ENCODE data around the gene SMPDL3A.

Gene SMPDL3A

DNA sequence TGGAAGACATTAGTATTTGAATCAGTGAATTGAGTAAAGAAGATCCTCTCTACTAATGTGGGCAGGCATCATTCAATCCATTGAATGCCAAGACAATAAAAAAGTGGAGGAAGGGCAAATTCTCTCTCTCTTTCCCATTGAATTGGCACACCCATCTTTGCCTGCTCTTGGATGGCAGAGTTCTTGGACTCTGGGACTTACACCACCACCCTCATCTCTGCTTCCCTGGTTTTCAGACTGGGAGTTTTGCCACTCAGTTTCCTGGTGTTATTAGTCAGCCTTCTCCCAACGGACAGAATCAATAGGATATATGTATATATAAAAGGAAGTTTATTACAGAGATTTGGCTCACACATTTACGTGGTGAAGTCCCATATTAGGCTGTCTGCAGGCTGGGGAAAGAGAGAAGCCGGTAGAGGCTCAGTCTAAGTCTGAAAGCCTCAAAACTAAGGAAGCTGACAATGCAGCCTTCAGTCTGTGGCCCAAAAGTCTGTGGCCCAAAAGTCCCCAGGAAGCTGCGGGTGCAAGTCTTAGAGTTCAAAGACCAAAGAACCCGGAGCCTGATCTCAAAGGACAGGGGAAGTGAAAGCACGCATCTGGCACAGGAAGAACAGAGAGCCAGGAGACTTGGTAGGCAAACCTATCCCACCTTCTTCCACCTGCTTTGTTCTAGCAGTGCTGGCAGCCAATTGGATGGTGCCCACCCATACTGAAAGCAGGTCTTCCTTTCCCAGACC is 64.4 kb downstream of the SMPDL3A start:
- DNase-seq (ENCODE audit: low read depth in 2 of 2), result no peak
